Gastrocnemius medialis (tissue), 4 donors: Measurements from ENCODE around the gene TTC39C.

Experiments
- CTCF ChIP-seq, 5 experiments: fragments of 450-650 bp in 3 of 5; fragments of 200-600 bp in 2 of 5; sonication (generic) in 2 of 5; IDR thresholded peaks in 4 of 5; conservative IDR thresholded peaks in 1 of 5; 1 replicate in 4 of 5; 2 replicates in 1 of 5; pipeline ENCODE4 v1.5.1; 2016 to 2019; ENCODE audit warnings: antibody characterized with exemption in 5 of 5, mild to moderate bottlenecking in 3 of 5, moderate library complexity in 3 of 5
- POLR2A ChIP-seq, 2 donors: fragments of 450-650 bp; IDR thresholded peaks; one replicate each; pipeline ENCODE4 v1.6.1; 2017; ENCODE audit warnings: antibody characterized with exemption in 2 of 2, mild to moderate bottlenecking in 2 of 2, moderate library complexity in 2 of 2

DNA sequence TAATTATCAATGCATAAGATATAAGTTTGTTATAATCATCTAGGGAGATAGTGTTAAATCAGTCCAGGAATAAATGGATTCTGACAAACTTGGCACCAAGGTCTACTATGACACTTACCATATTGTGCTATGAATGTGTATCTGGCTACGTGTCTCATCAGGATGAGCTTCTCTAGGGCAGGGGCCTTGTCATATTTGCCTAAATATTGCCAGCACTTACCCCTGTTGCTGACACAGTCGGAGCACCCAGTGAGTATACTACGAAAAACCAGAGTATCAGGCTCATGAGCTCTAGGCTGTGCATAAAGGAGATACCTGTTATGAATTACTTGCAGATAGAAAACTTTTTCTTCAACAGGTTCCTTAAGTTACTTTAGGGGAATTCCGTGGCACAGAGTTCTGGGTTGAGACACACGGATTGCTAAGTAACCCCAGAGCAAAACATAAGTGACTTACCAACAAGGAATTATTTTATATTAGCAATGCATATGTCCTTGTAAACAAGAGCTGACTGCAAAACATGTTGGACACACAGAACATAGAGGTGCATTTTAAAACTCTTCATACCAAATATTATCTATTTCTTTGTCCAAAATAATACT, 7.7 kb upstream of the TTC39C start:
- TF ChIP-seq CTCF (IDR thresholded peaks at IDR 0.05 in 4 of 5, conservative IDR thresholded peaks at IDR 0.05 in 1 of 5), result no peak
- no peak for TF ChIP-seq POLR2A (IDR thresholded peaks at IDR 0.05)
